H1 (cell line): Measurements from ENCODE around the gene INPP5A.

ENCODE experiments used
- BRCA1 ChIP-seq: IDR thresholded peaks from 2 replicates; pipeline ENCODE4 v1.6.1; 2012; ENCODE audit warnings: low read depth, low read length, improper control_type of control experiment
- JUN ChIP-seq: IDR thresholded peaks from 2 replicates; pipeline ENCODE4 v1.6.1; 2011; ENCODE audit warnings: low read depth, mild to moderate bottlenecking, improper control_type of control experiment, low read length
- JUND ChIP-seq: IDR thresholded peaks from 2 replicates; pipeline ENCODE4 v1.6.1; 2011; ENCODE audit warnings: mild to moderate bottlenecking, improper control_type of control experiment, low read length
- POLR2AphosphoS5 ChIP-seq: IDR thresholded peaks from 2 replicates; pipeline ENCODE4 v1.6.1; 2011; ENCODE audit warnings: low read depth, low read length
- POU5F1 ChIP-seq: IDR thresholded peaks from 2 replicates; pipeline ENCODE4 v1.6.1; 2011; ENCODE audit warnings: low read depth, mild to moderate bottlenecking, low read length, moderate library complexity
- TF ChIP-seq, protein P1 (sequence below), 3 experiments: IDR thresholded peaks; 1 replicate in 2 of 3; 2 replicates in 1 of 3; pipeline versions ENCODE4 v1.5.1 to v1.6.1; 2011; ENCODE audit warnings: low read length in 3 of 3, mild to moderate bottlenecking in 3 of 3, inconsistent platforms in 2 of 3, low read depth in 1 of 3, moderate library complexity in 1 of 3; ENCODE audit not compliant: insufficient read depth in 1 of 3; ENCODE audit errors: control extremely low read depth in 1 of 3

DNA sequence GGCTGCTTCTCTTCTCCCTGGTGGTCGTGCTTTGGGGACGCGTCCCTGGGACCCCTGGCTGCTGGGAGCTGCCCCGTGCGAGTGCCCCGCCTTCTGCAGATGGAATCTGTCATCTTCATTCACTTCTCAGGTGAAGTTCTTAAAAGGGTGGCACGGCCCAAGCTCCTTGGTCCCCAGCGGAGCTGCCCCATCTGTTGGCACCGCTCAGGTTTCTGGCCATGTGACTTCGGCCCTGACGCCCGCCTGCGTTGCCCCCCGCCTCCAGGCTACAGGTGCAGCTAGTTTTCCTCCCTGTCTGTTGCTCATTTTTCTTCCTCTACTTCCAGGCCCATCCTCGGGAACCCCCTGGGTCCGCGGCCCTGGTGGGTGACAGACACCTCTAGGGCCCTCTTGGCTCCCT lies 255.2 kb downstream of the INPP5A start:
- TF ChIP-seq JUND (no peak), POU5F1 (no peak), BRCA1 (no peak), JUN (no peak), POLR2AphosphoS5 (no peak)
- TF ChIP-seq, protein P1, sequence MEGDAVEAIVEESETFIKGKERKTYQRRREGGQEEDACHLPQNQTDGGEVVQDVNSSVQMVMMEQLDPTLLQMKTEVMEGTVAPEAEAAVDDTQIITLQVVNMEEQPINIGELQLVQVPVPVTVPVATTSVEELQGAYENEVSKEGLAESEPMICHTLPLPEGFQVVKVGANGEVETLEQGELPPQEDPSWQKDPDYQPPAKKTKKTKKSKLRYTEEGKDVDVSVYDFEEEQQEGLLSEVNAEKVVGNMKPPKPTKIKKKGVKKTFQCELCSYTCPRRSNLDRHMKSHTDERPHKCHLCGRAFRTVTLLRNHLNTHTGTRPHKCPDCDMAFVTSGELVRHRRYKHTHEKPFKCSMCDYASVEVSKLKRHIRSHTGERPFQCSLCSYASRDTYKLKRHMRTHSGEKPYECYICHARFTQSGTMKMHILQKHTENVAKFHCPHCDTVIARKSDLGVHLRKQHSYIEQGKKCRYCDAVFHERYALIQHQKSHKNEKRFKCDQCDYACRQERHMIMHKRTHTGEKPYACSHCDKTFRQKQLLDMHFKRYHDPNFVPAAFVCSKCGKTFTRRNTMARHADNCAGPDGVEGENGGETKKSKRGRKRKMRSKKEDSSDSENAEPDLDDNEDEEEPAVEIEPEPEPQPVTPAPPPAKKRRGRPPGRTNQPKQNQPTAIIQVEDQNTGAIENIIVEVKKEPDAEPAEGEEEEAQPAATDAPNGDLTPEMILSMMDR (IDR thresholded peaks at IDR 0.05; ENCODE audit: control extremely low read depth in 1 of 3, insufficient read depth in 1 of 3, low read depth in 1 of 3, low read length in 3 of 3) = no peak
